IPS DF 4.7 (cell line): ENCODE data around the gene EYS.
"Not testable (repeated sequence)": the region's sequence is repeated elsewhere in the genome, so short reads cannot be mapped to it uniquely, and the experiment has no call there.

ENCODE experiments used
- DNase-seq: peaks from one replicate; pipeline ENCODE4 v3.0.0-alpha.2; 2013; ENCODE audit warnings: low spot score; ENCODE audit errors: extremely low read depth

EYS gene

DNA sequence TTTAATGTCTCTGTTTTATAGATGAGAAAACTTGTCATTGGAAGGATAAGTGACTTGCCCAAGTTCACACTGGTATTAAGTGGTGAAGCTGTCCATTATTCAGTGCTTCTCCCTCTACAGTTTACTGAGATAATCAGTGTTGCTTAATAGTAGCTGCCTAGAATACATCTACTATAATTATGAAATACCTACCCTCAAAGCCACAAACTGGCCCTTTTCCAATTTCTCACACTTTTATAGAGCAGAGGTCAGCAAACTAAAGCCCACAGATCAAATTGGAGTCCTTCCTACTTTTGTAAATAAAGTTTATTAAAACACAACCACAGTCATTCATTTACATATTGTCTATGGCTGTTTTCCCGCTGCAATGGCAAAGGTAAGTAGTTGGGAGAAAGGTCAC, 73.5 kb downstream of the EYS start:
- DNase-seq = no peak

GRCh38 chr6:65631711-65632110, 75.3 kb downstream of the EYS start:
- no peak for DNase-seq

DNA sequence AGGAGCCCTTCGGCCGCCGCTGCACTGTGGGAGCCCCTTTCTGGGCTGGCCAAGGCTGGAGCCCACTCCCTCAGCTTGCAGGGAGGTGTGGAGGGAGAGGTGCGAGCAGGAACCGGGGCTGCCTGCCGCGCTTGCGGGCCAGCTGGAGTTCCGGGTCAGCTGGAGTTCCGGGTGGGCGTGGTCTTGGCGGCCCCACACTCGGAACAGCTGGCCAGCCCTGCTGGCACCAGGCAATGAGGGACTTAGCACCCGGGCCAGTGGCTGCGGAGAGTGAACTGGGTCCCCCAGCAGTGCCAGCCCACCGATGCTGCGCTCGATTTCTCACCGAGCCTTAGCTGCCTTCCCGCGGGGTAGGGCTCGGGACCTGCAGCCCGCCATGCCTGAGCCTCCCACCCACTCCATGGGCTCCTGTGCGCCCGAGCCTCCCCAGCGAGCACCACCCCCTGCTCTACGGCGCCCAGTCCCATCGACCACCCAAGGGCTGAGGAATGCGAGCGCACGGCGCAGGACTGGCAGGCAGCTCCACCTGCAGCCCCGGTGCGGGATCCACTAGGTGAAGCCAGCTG, 79.5 kb downstream of the EYS start:
- not testable (repeated sequence) for DNase-seq

- DNase-seq = no peak
Observed at GRCh38 chr6:65627015-65627414, 80.0 kb downstream of the EYS start.

GRCh38 chr6:65623566-65623965, 83.5 kb downstream of the EYS start:
- no peak for DNase-seq

- no peak for DNase-seq
Observed at GRCh38 chr6:65610746-65611145, 96.3 kb downstream of the EYS start.

DNA sequence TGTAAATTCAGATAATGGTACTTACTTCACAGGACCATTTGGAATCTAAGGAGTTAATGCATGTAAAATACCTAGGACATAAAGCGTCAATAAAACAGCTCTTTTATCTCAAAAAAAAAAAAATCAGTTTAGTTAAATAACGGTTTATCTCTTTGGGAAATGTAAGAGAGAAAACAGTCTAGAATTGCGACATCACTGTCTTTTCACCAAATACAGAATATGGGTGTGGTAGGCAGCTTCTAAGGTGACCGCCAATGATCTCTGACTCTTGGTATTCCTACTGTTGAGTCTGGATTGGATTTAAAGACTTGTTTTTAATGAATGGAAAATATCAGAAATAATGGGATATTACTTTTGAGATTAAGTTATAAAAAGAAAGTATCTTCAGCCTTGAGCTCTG, 111.5 kb downstream of the EYS start:
- DNase-seq = no peak

- DNase-seq = no peak
Observed at GRCh38 chr6:65570340-65570739, 136.7 kb downstream of the EYS start.

- no peak for DNase-seq
Observed at GRCh38 chr6:65569505-65569904, 137.5 kb downstream of the EYS start.

DNA sequence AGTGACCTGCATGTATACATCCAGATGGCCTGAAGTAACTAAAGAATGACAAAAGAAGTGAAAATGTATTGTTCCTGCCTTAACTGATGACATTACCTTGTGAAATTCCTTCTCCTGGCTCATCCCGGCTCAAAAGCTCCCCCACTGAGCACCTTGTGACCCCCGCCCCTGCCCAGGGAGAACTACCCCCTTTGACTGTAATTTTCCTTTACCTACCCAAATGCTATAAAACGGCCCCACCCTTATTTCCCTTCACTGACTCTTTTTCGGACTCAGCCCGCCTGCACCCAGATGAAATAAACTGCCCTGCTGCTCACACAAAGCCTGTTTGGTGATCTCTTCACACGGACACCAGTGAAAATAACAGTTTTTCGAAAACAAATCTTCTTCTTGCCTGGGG, 138.0 kb downstream of the EYS start:
- not testable (repeated sequence) for DNase-seq

GRCh38 chr6:65566117-65566516, 140.9 kb downstream of the EYS start:
- no peak for DNase-seq

GRCh38 chr6:65558071-65558470, 149.0 kb downstream of the EYS start:
- DNase-seq = no peak

GRCh38 chr6:65557224-65557623, 149.8 kb downstream of the EYS start:
- DNase-seq = no peak

GRCh38 chr6:65546894-65547293, 160.1 kb downstream of the EYS start:
- no peak for DNase-seq

- no peak for DNase-seq
Observed at GRCh38 chr6:65545920-65546319, 161.1 kb downstream of the EYS start.

- DNase-seq = no peak
Observed at GRCh38 chr6:65538644-65539043, 168.4 kb downstream of the EYS start.

DNA sequence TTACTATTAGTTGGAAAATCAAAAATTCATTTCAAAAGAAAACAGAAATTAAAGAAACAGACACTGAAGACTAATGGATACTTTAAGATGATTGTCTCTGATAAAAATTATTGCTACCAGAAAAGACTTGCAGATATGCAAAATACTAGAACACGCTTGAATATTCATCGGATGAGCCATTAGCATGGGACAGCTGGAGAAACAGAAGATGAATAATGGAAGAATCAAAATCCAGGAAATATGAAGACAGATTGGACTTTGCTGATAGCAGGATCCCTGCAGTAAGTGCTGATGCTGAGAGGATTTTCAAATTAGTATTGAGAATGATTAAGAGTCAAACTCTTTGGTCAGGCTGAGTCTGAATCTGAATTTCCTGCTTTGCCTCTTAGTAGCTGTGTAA, 169.4 kb downstream of the EYS start:
- DNase-seq = no peak

GRCh38 chr6:65531533-65531932, 175.5 kb downstream of the EYS start:
- no peak for DNase-seq

DNA sequence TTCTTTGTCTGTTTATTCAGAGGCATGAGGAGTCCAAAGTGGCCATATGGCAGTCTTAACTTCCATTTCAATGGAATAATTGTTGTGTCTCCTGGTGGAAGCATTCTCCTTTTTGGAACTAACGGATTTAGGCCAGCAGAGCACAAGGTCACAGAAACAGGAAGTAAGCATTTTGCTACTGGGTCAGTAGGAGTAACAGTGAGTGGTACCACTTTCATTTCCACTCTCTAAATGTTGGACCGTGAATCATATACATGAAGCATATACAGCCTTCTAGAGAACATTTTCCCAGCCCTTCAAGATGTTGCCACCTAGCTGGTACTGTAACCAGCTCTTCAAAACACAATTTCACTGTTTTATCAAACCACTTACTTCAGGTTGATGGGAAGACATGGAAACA, 182.8 kb downstream of the EYS start:
- no peak for DNase-seq

- no peak for DNase-seq
Observed at GRCh38 chr6:65505736-65506135, 201.3 kb downstream of the EYS start.

- DNase-seq = no peak
Observed at GRCh38 chr6:65501045-65501444, 206.0 kb downstream of the EYS start.

GRCh38 chr6:65483652-65484051, 223.4 kb downstream of the EYS start:
- not testable (repeated sequence) for DNase-seq

DNA sequence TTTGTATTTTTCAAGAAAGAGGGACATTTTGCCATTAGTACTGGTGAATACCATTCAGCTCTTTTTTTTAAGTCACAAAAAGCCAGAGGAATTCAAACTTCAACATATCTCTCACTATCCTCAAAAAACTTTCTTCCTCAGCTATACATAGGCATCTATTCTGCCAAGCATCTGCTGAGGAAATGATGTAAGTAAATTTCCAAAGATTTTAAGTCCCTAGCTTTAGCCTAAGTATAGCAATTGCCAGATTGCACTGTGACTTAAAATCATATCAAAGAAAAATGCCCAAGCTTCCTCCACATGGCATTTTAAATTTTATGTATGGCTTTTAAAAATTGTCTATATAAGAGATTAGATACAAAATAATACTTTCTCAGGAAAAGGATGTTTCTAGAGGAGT, 237.4 kb downstream of the EYS start:
- DNase-seq = no peak

DNA sequence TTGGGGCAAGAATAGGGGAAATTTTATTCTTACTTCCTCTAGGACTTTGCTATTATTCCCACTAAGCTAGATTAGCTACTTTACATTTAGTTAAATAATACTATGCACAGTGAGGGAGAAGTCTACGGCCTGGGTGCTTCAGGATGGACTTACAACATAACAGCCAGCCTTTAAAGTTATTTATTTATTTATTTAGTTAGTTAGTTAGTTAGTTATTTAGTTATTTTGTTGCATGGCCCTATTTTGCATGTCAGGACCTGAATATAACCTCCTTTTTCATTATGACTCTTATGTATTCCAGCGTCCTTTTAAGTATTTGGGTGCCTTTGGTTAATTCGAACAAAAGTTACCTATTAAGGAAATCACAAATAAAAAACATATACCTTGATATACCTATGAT, 238.7 kb downstream of the EYS start:
- DNase-seq = no peak
